Measurements from ENCODE around the gene GJC2. TPM values are rescaled to one million over a fixed set of nuclear protein-coding genes. Genes with fewer than 3 reads are reported as not detected.

Gene GJC2
- total and polyA plus RNA-seq, 2 donors (not counting 1 experiment from before 2014, with no cell fraction given), result 0.16 to 0.30 TPM

DNA sequence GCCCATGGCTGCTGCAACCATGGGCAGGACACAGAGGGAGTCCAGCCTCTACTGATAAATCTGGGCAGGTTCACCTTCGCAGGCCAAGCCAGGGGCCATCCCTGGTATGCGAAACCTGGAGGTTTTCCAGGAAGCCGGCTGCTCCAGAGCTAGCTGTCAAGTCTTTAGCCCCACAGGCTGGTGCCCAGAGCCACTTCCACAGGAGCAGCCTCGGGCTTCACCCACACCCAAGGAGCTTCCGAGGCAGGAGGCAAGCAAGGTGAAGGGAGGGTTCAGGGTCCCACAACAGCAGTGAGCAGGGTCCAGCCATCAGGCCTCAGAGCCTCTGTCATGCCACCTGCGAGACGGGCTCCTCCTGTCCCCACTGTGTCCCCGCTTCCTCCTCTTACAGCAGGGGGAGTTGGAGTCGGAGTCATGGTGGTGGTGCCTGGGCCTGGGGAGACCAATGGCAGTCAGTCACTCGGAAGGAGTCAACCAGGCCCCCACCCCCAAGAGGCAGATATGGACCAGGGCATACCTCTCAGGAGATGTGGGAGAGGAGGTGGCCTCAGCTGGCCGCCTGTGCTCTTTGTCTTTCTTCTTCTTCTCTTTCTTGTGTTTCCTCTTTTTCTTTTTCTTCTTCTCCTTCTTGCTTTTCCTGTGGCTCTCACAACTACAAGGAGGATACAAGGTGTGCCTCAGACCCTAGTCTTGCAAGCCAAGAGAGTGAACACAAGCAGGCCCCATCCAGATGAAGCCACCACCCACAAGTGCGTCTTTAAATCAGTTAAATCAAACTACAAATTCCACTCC lies 48.7 kb upstream of the GJC2 start:
- Mint-ChIP-seq H3K27me3 (no peaks in the 10 kb centered on the region), H3K4me3 (peak overlapping the region; percentile 80), H3K4me1 (peaks cover 25% of the 10 kb centered on the region), H3K27ac (peak overlapping the region; percentile 87), H3K9me3 (ENCODE audit: insufficient read depth) (no peaks in the 10 kb centered on the region)
- Histone ChIP-seq H3K4me2 (replicated peaks; ENCODE audit: low read depth, low read length, poor library complexity, severe bottlenecking) (peak overlapping the region; percentile 91), H3K4me1 (ENCODE audit: control insufficient read depth in 2 of 2, insufficient read depth in 2 of 2, low read length in 2 of 2) (peaks cover 17 to 24% of the 10 kb centered on the region in 2 donors), H3K79me2 (ENCODE audit: control insufficient read depth, insufficient read depth, low read length) (peaks cover 27% of the 10 kb centered on the region), H4K20me1 (ENCODE audit: control insufficient read depth, insufficient read depth, low read length, poor library complexity, severe bottlenecking) (peaks cover 60% of the 10 kb centered on the region), H3K36me3 (replicated peaks in 1 of 2; ENCODE audit: control extremely low read depth in 1 of 2, control insufficient read depth in 1 of 2, extremely low read depth in 1 of 2, insufficient read depth in 2 of 2, low read length in 1 of 2) (peaks cover 2 to 48% of the 10 kb centered on the region in 2 experiments), H2AFZ (ENCODE audit: insufficient read depth, low read depth, low read length, poor library complexity, severe bottlenecking) (peak overlapping the region; percentile 99), H3K9ac (ENCODE audit: low read length) (no peak overlapping the region), H3K27me3 (replicated peaks in 1 of 4; ENCODE audit: control extremely low read depth in 1 of 4, control insufficient read depth in 3 of 4, insufficient read depth in 4 of 4, low read length in 3 of 4) (no peaks in the 10 kb centered on the region), H3K4me3 (ENCODE audit: control extremely low read depth in 1 of 5, extremely low read depth in 1 of 5, insufficient read depth in 1 of 5, low read depth in 2 of 5, low read length in 4 of 5) (no peak overlapping the region), H3K27ac (ENCODE audit: low read length in 2 of 2) (peak overlapping the region in 1 of 2 donors; percentile 62), H3K9me3 (ENCODE audit: control extremely low read depth in 1 of 3, control insufficient read depth in 2 of 3, insufficient read depth in 1 of 3, low read length in 2 of 3) (peaks cover 0 to 5% (median 0%) of the 10 kb centered on the region in 3 donors)
- TF ChIP-seq, protein P1, sequence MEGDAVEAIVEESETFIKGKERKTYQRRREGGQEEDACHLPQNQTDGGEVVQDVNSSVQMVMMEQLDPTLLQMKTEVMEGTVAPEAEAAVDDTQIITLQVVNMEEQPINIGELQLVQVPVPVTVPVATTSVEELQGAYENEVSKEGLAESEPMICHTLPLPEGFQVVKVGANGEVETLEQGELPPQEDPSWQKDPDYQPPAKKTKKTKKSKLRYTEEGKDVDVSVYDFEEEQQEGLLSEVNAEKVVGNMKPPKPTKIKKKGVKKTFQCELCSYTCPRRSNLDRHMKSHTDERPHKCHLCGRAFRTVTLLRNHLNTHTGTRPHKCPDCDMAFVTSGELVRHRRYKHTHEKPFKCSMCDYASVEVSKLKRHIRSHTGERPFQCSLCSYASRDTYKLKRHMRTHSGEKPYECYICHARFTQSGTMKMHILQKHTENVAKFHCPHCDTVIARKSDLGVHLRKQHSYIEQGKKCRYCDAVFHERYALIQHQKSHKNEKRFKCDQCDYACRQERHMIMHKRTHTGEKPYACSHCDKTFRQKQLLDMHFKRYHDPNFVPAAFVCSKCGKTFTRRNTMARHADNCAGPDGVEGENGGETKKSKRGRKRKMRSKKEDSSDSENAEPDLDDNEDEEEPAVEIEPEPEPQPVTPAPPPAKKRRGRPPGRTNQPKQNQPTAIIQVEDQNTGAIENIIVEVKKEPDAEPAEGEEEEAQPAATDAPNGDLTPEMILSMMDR (IDR thresholded peaks at IDR 0.05), result no peak
- no peak for TF ChIP-seq EZH2 (IDR thresholded peaks at IDR 0.05; ENCODE audit: borderline replicate concordance, insufficient read depth, low read depth, low read length, poor library complexity, severe bottlenecking)
- CTCF ChIA-PET, result interaction anchor here (1.2 to 1.5 kb wide), 3 partner anchors 9 to 30 kb away, joined by 3 read pairs; no protein-coding TSS in a partner anchor
- no peak for ATAC-seq (ENCODE audit: low read depth)
- WGBS (ENCODE audit: insufficient coverage), result 96% methylated on average over 8 of the region's 12 CpGs
- intact Hi-C loops (cut with micrococcal nuclease), result loop anchor here (10.0 kb wide), 2 partner anchors 174 to 1404 kb away; partner anchors contain the start of gene NUP133
- no peak for DNase-seq
- POLR2A ChIA-PET, result no interaction called here

DNA sequence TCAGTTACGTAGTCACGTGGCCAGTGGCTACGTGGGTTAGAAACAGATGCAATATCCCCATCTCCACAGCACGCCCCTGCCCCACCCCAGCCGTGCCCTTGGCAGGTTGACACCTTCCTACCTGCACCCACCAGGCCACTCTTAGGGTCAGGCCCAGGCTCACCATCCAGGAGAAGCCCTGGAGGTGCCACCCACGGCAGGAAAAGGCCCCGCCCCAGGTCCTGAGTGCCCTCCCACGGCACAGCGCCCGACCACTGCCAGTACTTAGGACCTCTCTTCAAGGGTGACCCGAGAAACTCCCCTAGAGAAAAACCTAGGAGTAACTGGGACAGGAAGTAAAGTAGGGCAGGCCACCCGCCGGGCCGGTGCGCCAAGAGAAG lies 48.1 kb upstream of the GJC2 start:
- 56% methylated on average over 11 of the region's 15 CpGs for WGBS (ENCODE audit: insufficient coverage)
- ATAC-seq (ENCODE audit: low read depth) (no peak), DNase-seq (peak; percentile 43)
- TF ChIP-seq, protein P1 (IDR thresholded peaks at IDR 0.05), result no peak
- TF ChIP-seq EZH2 (IDR thresholded peaks at IDR 0.05; ENCODE audit: borderline replicate concordance, insufficient read depth, low read depth, low read length, poor library complexity, severe bottlenecking), result no peak
- H2AFZ ChIP-seq (ENCODE audit: insufficient read depth, low read depth, low read length, poor library complexity, severe bottlenecking), result peak overlapping the region; percentile 99
- H4K20me1 ChIP-seq (ENCODE audit: control insufficient read depth, insufficient read depth, low read length, poor library complexity, severe bottlenecking), result peaks cover 55% of the 10 kb centered on the region
- peak overlapping the region; percentile 87 for H3K27ac Mint-ChIP-seq
- H3K9me3 ChIP-seq (ENCODE audit: control extremely low read depth in 1 of 3, control insufficient read depth in 2 of 3, insufficient read depth in 1 of 3, low read length in 2 of 3), result peaks cover 0 to 2% (median 0%) of the 10 kb centered on the region in 3 donors
- H3K9me3 Mint-ChIP-seq (ENCODE audit: insufficient read depth), result no peaks in the 10 kb centered on the region
- H3K79me2 ChIP-seq (ENCODE audit: control insufficient read depth, insufficient read depth, low read length), result peaks cover 22% of the 10 kb centered on the region
- peak overlapping the region; percentile 91 for H3K4me2 ChIP-seq (replicated peaks; ENCODE audit: low read depth, low read length, poor library complexity, severe bottlenecking)
- H3K4me1 ChIP-seq (ENCODE audit: control insufficient read depth in 2 of 2, insufficient read depth in 2 of 2, low read length in 2 of 2), result peaks cover 17 to 24% of the 10 kb centered on the region in 2 donors
- peak overlapping the region in 3 of 5 experiments; percentile 81 to 95 (median 89) for H3K4me3 ChIP-seq (ENCODE audit: control extremely low read depth in 1 of 5, extremely low read depth in 1 of 5, insufficient read depth in 1 of 5, low read depth in 2 of 5, low read length in 4 of 5)
- intact Hi-C loops (cut with micrococcal nuclease), result loop anchor here (10.0 kb wide), 2 partner anchors 173 to 1403 kb away; partner anchors contain the start of gene NUP133
- peak overlapping the region; percentile 80 for H3K4me3 Mint-ChIP-seq
- peaks cover 1 to 48% of the 10 kb centered on the region in 2 experiments for H3K36me3 ChIP-seq (replicated peaks in 1 of 2; ENCODE audit: control extremely low read depth in 1 of 2, control insufficient read depth in 1 of 2, extremely low read depth in 1 of 2, insufficient read depth in 2 of 2, low read length in 1 of 2)
- H3K27me3 Mint-ChIP-seq, result no peaks in the 10 kb centered on the region
- H3K9ac ChIP-seq (ENCODE audit: low read length), result peak overlapping the region; percentile 96
- H3K27ac ChIP-seq (ENCODE audit: low read length in 2 of 2), result peak overlapping the region; percentile 25 to 62
- POLR2A ChIA-PET, result interaction anchor here (0.8 kb wide), 1 partner anchor 19 kb away, joined by 3 read pairs; the partner anchor contains the start of gene ARF1
- CTCF ChIA-PET, result interaction anchor here (0.9 to 1.5 kb wide), 3 partner anchors 9 to 36 kb away, joined by 3 read pairs; no protein-coding TSS in a partner anchor
- no peaks in the 10 kb centered on the region for H3K27me3 ChIP-seq (replicated peaks in 1 of 4; ENCODE audit: control extremely low read depth in 1 of 4, control insufficient read depth in 3 of 4, insufficient read depth in 4 of 4, low read length in 3 of 4)
- peaks cover 25% of the 10 kb centered on the region for H3K4me1 Mint-ChIP-seq
